ENCODE results near the gene TNNT1.

TNNT1 gene

GRCh38 chr19:55087542-55087901 is 61.5 kb downstream of the TNNT1 start:
- DNase-seq = no peak

GRCh38 chr19:55086730-55087541 is 62.1 kb downstream of the TNNT1 start:
- no peak for DNase-seq

- no peak for DNase-seq
Measured at GRCh38 chr19:55085923-55086715, 62.9 kb downstream of the TNNT1 start.

GRCh38 chr19:55084416-55084815 is 64.6 kb downstream of the TNNT1 start:
- no peak for DNase-seq

GRCh38 chr19:55083004-55083850 is 65.8 kb downstream of the TNNT1 start:
- DNase-seq = no peak

Measured in MV-4-11 (cell line).